Activated CD4-positive, alpha-beta T cell treated with anti-CD3 and anti-CD28 coated beads for 36 hours (primary cell): ENCODE results near the gene TMEM219. TPM values are rescaled to one million over a fixed set of nuclear protein-coding genes. Genes with fewer than 3 reads are reported as not detected.

ENCODE experiments used
- ATAC-seq: fragments of 200-7000 bp; cut with Tn5 transposase; one replicate; pipeline ENCODE4 v1.10.0; 2021; ENCODE audit warnings: mild to moderate bottlenecking, moderate library complexity
- CTCF ChIA-PET: fragments of 350-600 bp; sonication (Branson Sonifier 250); formaldehyde crosslinking; loops from one replicate; lab custom pipeline; 2021; ENCODE audit warnings: antibody characterized with exemption; lab: Charles Lee
- POLR2A ChIA-PET: fragments of 350-600 bp; sonication (Branson Sonifier 250); formaldehyde crosslinking; loops from one replicate; lab custom pipeline; 2021; ENCODE audit warnings: antibody characterized with exemption, inconsistent platforms; lab: Charles Lee
- DNase-seq: peaks from one replicate; pipeline ENCODE4 v3.0.0-alpha.2; 2020
- H3K27ac Mint-ChIP-seq: one replicate; pipeline ENCODE4 v1.8.0; 2021; ENCODE audit warnings: mixed read lengths
- H3K27me3 Mint-ChIP-seq: one replicate; pipeline ENCODE4 v1.8.0; 2021; ENCODE audit warnings: mixed read lengths
- H3K36me3 Mint-ChIP-seq: one replicate; pipeline ENCODE4 v1.8.0; 2021; ENCODE audit warnings: low read depth, mixed read lengths
- H3K4me1 Mint-ChIP-seq: one replicate; pipeline ENCODE4 v1.8.0; 2021; ENCODE audit warnings: mixed read lengths
- H3K4me3 Mint-ChIP-seq: one replicate; pipeline ENCODE4 v1.8.0; 2021; ENCODE audit warnings: mild to moderate bottlenecking, moderate library complexity, mixed read lengths
- H3K9me3 Mint-ChIP-seq: one replicate; pipeline ENCODE4 v1.8.0; 2021; ENCODE audit warnings: low read depth, mixed read lengths
- intact Hi-C, 2 experiments: fragments of 100-400 bp; cut with DNase I in 1 of 2; cut with micrococcal nuclease in 1 of 2; formaldehyde crosslinking; loops; one replicate each; pipeline versions ENCODE4 v1.14.2 to v1.15.1; 2022 to 2024; cut with DNase I, micrococcal nuclease
- total RNA-seq, 2 experiments: library from RNA; stranded (reverse); gene quantifications; one replicate each; pipeline ENCODE4 v1.2.3, GENCODE V29; 2021

Gene TMEM219
- total RNA-seq, 2 experiments from 2014 or later: 34.6 to 42.5 TPM

GRCh38 chr16:29995911-29996765 is 34.3 kb downstream of the TMEM219 start, which contains the start of gene INO80E:
Gene INO80E, plus strand, starts transcription at chr16:29996241. Its CDS starts 70 bp downstream, at chr16:29996311.
- CTCF ChIA-PET: interaction anchor here (1.0 to 1.2 kb wide), 4 partner anchors 10 to 71 kb away, joined by 3 to 5 read pairs (median 4); partner anchors contain the start of genes KCTD13 and TAOK2
- H3K36me3 Mint-ChIP-seq: peaks cover 45% of the 10 kb centered on the region

DNA sequence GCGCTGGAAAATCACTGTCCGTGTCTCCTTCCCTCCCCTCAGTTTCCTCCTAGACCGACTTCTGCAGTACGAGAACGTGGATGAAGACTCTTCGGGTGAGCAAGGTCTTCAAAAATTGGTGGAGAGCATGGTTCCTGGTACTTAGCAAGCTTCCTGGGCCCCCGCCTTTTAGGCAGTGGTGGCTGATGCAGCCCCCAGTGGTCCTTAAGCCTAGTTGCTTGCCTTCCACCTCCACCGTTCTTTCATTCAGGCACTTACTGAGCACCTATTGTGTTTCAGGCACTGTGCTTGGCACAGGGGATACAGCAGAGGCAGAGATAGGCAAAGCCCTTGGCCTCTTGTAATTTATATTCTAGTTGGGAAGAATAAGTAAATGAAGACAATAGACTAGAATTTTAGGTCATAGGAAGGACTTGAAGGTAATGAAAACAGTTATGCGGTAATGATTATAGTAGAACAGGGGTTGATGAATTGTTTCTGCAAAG is 34.9 kb downstream of the TMEM219 start:
- ChIA-PET CTCF (interaction anchor here (0.8 to 1.7 kb wide), 4 partner anchors 21 to 323 kb away, joined by 3 to 5 read pairs (median 3); partner anchors contain the start of gene TAOK2), POLR2A (interaction anchor here (0.7 kb wide), 1 partner anchor 74 kb away, joined by 4 read pairs; no protein-coding TSS in a partner anchor)
- H3K4me3 Mint-ChIP-seq: peak overlapping the region; percentile 96
- no peaks in the 10 kb centered on the region for H3K27me3 Mint-ChIP-seq
- intact Hi-C loops: loop anchor here (1.0 to 10.0 kb wide), 14 partner anchors 24 to 1174 kb away; partner anchors contain the start of genes CDIPT (in 2 of the 2), PAGR1 (in 2 of the 2), TAOK2 (in 2 of the 2) and ALDOA (in 1 of the 2)
- peaks cover 46% of the 10 kb centered on the region for H3K36me3 Mint-ChIP-seq
- H3K9me3 Mint-ChIP-seq: no peaks in the 10 kb centered on the region
- no peak for DNase-seq
- ATAC-seq: no peak
- peak overlapping the region; percentile 98 for H3K27ac Mint-ChIP-seq
- H3K4me1 Mint-ChIP-seq: peaks cover 25% of the 10 kb centered on the region

More at GRCh38 chr16:29995911-29996765, 34.3 kb downstream of the TMEM219 start, which contains the start of gene INO80E:
- intact Hi-C loops: loop anchor here (1.0 to 10.0 kb wide), 17 partner anchors 23 to 1173 kb away; partner anchors contain the start of genes ALDOA (in 2 of the 2), CDIPT (in 2 of the 2), PAGR1 (in 2 of the 2) and TAOK2 (in 2 of the 2)
- Mint-ChIP-seq H3K4me1 (peaks cover 25% of the 10 kb centered on the region), H3K27me3 (no peaks in the 10 kb centered on the region), H3K27ac (peak within 1 kb of the TSS; percentile 98), H3K9me3 (no peaks in the 10 kb centered on the region), H3K4me3 (peak within 1 kb of the TSS; percentile 96)
- DNase-seq (peak; percentile 100), ATAC-seq (peak; percentile 98)
- POLR2A ChIA-PET: interaction anchor here (0.6 to 1.6 kb wide), 3 partner anchors 23 to 373 kb away, joined by 3 to 8 read pairs (median 3); partner anchors contain the start of genes ALDOA and TAOK2

GRCh38 chr16:29999605-30000004 is 37.7 kb downstream of the TMEM219 start:
- ChIA-PET CTCF (interaction anchor here (0.6 to 0.9 kb wide), 2 partner anchors 52 to 54 kb away, joined by 3 read pairs; a partner anchor contains a TSS), POLR2A (no interaction called here)
- intact Hi-C loops: loop anchor here in 1 of 2 experiments (10.0 kb wide), 1 partner anchor 185 kb away; the partner anchor contains the start of genes PAGR1 and PRRT2
- Mint-ChIP-seq H3K9me3 (no peaks in the 10 kb centered on the region), H3K27ac (peak overlapping the region; percentile 63), H3K36me3 (peaks cover 41% of the 10 kb centered on the region), H3K27me3 (no peaks in the 10 kb centered on the region), H3K4me3 (no peak overlapping the region), H3K4me1 (peaks cover 18% of the 10 kb centered on the region)
- ATAC-seq (no peak), DNase-seq (no peak)

- Mint-ChIP-seq H3K27ac (no peak overlapping the region), H3K27me3 (no peaks in the 10 kb centered on the region), H3K4me3 (no peak overlapping the region), H3K4me1 (peaks cover 15% of the 10 kb centered on the region), H3K36me3 (peaks cover 37% of the 10 kb centered on the region), H3K9me3 (no peaks in the 10 kb centered on the region)
- ChIA-PET CTCF (interaction anchor here (0.9 kb wide), 1 partner anchor 52 kb away, joined by 3 read pairs; a partner anchor contains a TSS), POLR2A (no interaction called here)
- no peak for DNase-seq
- intact Hi-C loops: no loop called here
- no peak for ATAC-seq
These were observed 39.1 kb downstream of the TMEM219 start for GRCh38 chr16:30000735-30001631.

- no peak for DNase-seq
- POLR2A ChIA-PET: no interaction called here
These were observed 40.9 kb downstream of the TMEM219 start for GRCh38 chr16:30002614-30003346.

GRCh38 chr16:30003670-30004423 is 42.0 kb downstream of the TMEM219 start:
- H3K27me3 Mint-ChIP-seq: peaks cover 2% of the 10 kb centered on the region
- no peak overlapping the region for H3K4me3 Mint-ChIP-seq
- intact Hi-C loops: no loop called here
- no peaks in the 10 kb centered on the region for H3K9me3 Mint-ChIP-seq
- peaks cover 6% of the 10 kb centered on the region for H3K4me1 Mint-ChIP-seq
- H3K27ac Mint-ChIP-seq: no peak overlapping the region
- POLR2A ChIA-PET: interaction anchor here (0.5 kb wide), 1 partner anchor 510 kb away, joined by 4 read pairs; no protein-coding TSS in a partner anchor
- DNase-seq: no peak
- CTCF ChIA-PET: interaction anchor here (1.3 to 2.0 kb wide), 2 partner anchors 304 to 312 kb away, joined by 3 to 12 read pairs; no protein-coding TSS in a partner anchor
- peaks cover 20% of the 10 kb centered on the region for H3K36me3 Mint-ChIP-seq
- no peak for ATAC-seq

More at GRCh38 chr16:30002614-30003346, 40.9 kb downstream of the TMEM219 start:
- no peak for ATAC-seq
- H3K4me1 Mint-ChIP-seq: peaks cover 9% of the 10 kb centered on the region
- no peaks in the 10 kb centered on the region for H3K9me3 Mint-ChIP-seq
- intact Hi-C loops: no loop called here
- no peaks in the 10 kb centered on the region for H3K27me3 Mint-ChIP-seq
- CTCF ChIA-PET: interaction anchor here (1.4 kb wide), 1 partner anchor 29 kb away, joined by 4 read pairs; no protein-coding TSS in a partner anchor
- no peak overlapping the region for H3K27ac Mint-ChIP-seq
- no peak overlapping the region for H3K4me3 Mint-ChIP-seq
- peaks cover 29% of the 10 kb centered on the region for H3K36me3 Mint-ChIP-seq

- H3K36me3 Mint-ChIP-seq: peaks cover 16% of the 10 kb centered on the region
- peaks cover 6% of the 10 kb centered on the region for H3K4me1 Mint-ChIP-seq
- no peaks in the 10 kb centered on the region for H3K9me3 Mint-ChIP-seq
- peaks cover 3% of the 10 kb centered on the region for H3K27me3 Mint-ChIP-seq
- intact Hi-C loops: no loop called here
- POLR2A ChIA-PET: interaction anchor here (0.5 to 0.6 kb wide), 3 partner anchors 344 to 733 kb away, joined by 3 to 4 read pairs (median 3); no protein-coding TSS in a partner anchor
- no peak overlapping the region for H3K27ac Mint-ChIP-seq
- no peak for DNase-seq
- ATAC-seq: no peak
- CTCF ChIA-PET: interaction anchor here (1.3 to 2.0 kb wide), 2 partner anchors 305 to 313 kb away, joined by 3 to 12 read pairs; no protein-coding TSS in a partner anchor
- H3K4me3 Mint-ChIP-seq: no peak overlapping the region
These were observed 42.5 kb downstream of the TMEM219 start for GRCh38 chr16:30004424-30004776.

GRCh38 chr16:30004811-30005242 is 42.9 kb downstream of the TMEM219 start:
- H3K9me3 Mint-ChIP-seq: no peaks in the 10 kb centered on the region
- DNase-seq: no peak
- peaks cover 3% of the 10 kb centered on the region for H3K4me1 Mint-ChIP-seq
- H3K27me3 Mint-ChIP-seq: peaks cover 6% of the 10 kb centered on the region
- intact Hi-C loops: no loop called here
- peak; percentile 21 for ATAC-seq
- CTCF ChIA-PET: interaction anchor here (0.6 to 2.0 kb wide), 4 partner anchors 15 to 313 kb away, joined by 3 to 12 read pairs (median 3); no protein-coding TSS in a partner anchor
- H3K4me3 Mint-ChIP-seq: no peak overlapping the region
- peaks cover 12% of the 10 kb centered on the region for H3K36me3 Mint-ChIP-seq
- POLR2A ChIA-PET: interaction anchor here (0.5 to 0.6 kb wide), 2 partner anchors 344 to 733 kb away, joined by 3 read pairs; no protein-coding TSS in a partner anchor
- no peak overlapping the region for H3K27ac Mint-ChIP-seq
